HG03064 (cell line): ENCODE results near the gene BAIAP2L1.
"Not testable (repeated sequence)": the region's sequence is repeated elsewhere in the genome, so short reads cannot be mapped to it uniquely, and the experiment has no call there.

Experiments used
- ATAC-seq: cut with Tn5 transposase; IDR thresholded peaks from one replicate; pipeline ENCODE4 v1.9.1; 2021; ENCODE audit warnings: low read depth; ENCODE audit not compliant: unreplicated experiment

The BAIAP2L1 gene

GRCh38 chr7:98399462-98399861, 1.4 kb downstream of the BAIAP2L1 start:
- ATAC-seq, result no peak

GRCh38 chr7:98398567-98399372, 2.1 kb downstream of the BAIAP2L1 start:
- no peak for ATAC-seq

GRCh38 chr7:98396768-98397167, 4.1 kb downstream of the BAIAP2L1 start:
- ATAC-seq, result no peak

- no peak for ATAC-seq
Observed at GRCh38 chr7:98395951-98396350, 4.9 kb downstream of the BAIAP2L1 start.

GRCh38 chr7:98395481-98395880, 5.4 kb downstream of the BAIAP2L1 start:
- no peak for ATAC-seq

- ATAC-seq, result no peak
Observed at GRCh38 chr7:98394377-98394836, 6.5 kb downstream of the BAIAP2L1 start.

GRCh38 chr7:98387544-98388226, 13.2 kb downstream of the BAIAP2L1 start:
- ATAC-seq, result no peak

GRCh38 chr7:98387131-98387530, 13.8 kb downstream of the BAIAP2L1 start:
- no peak for ATAC-seq

GRCh38 chr7:98385532-98385931, 15.4 kb downstream of the BAIAP2L1 start:
- ATAC-seq, result not testable (repeated sequence)

GRCh38 chr7:98378210-98378819, 22.6 kb downstream of the BAIAP2L1 start:
- ATAC-seq, result no peak

- no peak for ATAC-seq
Observed at GRCh38 chr7:98376711-98377110, 24.2 kb downstream of the BAIAP2L1 start.

GRCh38 chr7:98375664-98376063, 25.2 kb downstream of the BAIAP2L1 start:
- ATAC-seq, result no peak

- ATAC-seq, result no peak
Observed at GRCh38 chr7:98374285-98374680, 26.6 kb downstream of the BAIAP2L1 start.

- ATAC-seq, result no peak
Observed at GRCh38 chr7:98372993-98373392, 27.9 kb downstream of the BAIAP2L1 start.

GRCh38 chr7:98369726-98370125, 31.2 kb downstream of the BAIAP2L1 start:
- no peak for ATAC-seq

- no peak for ATAC-seq
Observed at GRCh38 chr7:98368716-98369115, 32.2 kb downstream of the BAIAP2L1 start.

GRCh38 chr7:98366562-98366938, 34.3 kb downstream of the BAIAP2L1 start:
- ATAC-seq, result no peak

- ATAC-seq, result no peak
Observed at GRCh38 chr7:98365863-98366561, 34.9 kb downstream of the BAIAP2L1 start.

- no peak for ATAC-seq
Observed at GRCh38 chr7:98364220-98364619, 36.7 kb downstream of the BAIAP2L1 start.

- ATAC-seq, result no peak
Observed at GRCh38 chr7:98362517-98362916, 38.4 kb downstream of the BAIAP2L1 start.
